ENCODE data around the gene STYXL2. TPM values are rescaled to one million over a fixed set of nuclear protein-coding genes. Genes with fewer than 3 reads are reported as not detected.

Gene STYXL2
- total and polyA plus RNA-seq, 2 of the 4 experiments (the other 2 are of a cell fraction), result not detected

DNA sequence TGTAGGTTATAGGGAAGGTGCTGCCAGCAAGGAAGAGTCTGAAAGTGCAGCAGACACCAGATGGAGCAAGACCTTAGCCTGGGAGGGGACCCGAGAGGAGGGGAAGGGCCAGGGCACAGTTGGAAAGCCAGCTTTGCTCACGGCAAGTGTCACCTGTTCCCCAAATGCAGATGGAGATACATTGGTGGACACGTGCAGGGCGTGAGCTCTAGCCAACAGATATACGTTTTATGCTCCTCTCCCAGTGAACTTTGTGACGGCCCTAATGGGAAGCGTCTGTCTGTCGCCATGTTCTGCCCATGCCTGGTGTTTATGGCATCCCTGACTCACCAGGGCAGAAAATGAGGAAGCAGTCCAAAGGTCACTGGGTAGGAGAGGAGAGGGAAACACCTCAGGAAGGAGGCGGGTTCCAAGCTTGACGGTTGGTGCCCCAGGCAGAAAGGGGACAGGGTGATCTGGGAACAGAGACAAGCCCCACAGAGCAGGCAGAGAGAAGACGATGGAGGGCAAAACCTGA, 11.3 kb upstream of the STYXL2 start:
- H2AK5ac ChIP-seq (ENCODE audit: low read depth, low read length), result no peak overlapping the region
- H3K14ac ChIP-seq (replicated peaks; ENCODE audit: low read depth, low read length), result no peak overlapping the region
- H3K4me2 ChIP-seq (ENCODE audit: low read depth, low read length), result no peak overlapping the region
- intact Hi-C loops (cut with micrococcal nuclease), result no loop called here
- no peaks in the 10 kb centered on the region for H3K79me1 ChIP-seq (ENCODE audit: low read depth in 1 of 2, low read length in 2 of 2)
- no peaks in the 10 kb centered on the region for H3K4me1 ChIP-seq (ENCODE audit: control insufficient read depth, insufficient read depth, low read length)
- H3K36me3 ChIP-seq (ENCODE audit: control insufficient read depth, insufficient read depth, low read length), result no peaks in the 10 kb centered on the region
- no peaks in the 10 kb centered on the region for H3K9me1 ChIP-seq (ENCODE audit: insufficient read depth, low read length)
- ChIA-PET CTCF (no interaction called here), POLR2A (ENCODE audit: unreplicated experiment) (no interaction called here)
- ATAC-seq (ENCODE audit: low read depth), result no peak
- no peak overlapping the region for H3K4me3 ChIP-seq (ENCODE audit: insufficient read depth, low read depth, low read length)
- no peak overlapping the region for H4K8ac ChIP-seq (ENCODE audit: low read depth in 2 of 2, low read length in 2 of 2)
- no peak overlapping the region for H4K91ac ChIP-seq (ENCODE audit: insufficient read depth, low read depth, low read length)
- H3K9me3 ChIP-seq (ENCODE audit: control insufficient read depth, insufficient read depth, low read length), result no peaks in the 10 kb centered on the region
- H4K5ac ChIP-seq (ENCODE audit: low read depth, low read length), result no peak overlapping the region
- no peak overlapping the region for H3K23ac ChIP-seq (ENCODE audit: low read depth, low read length)
- H3K4ac ChIP-seq (ENCODE audit: low read depth, low read length), result no peak overlapping the region
- BruUV-seq (replicated peaks), result no TSS peak
- no peak overlapping the region for H2AFZ ChIP-seq (replicated peaks; ENCODE audit: low read length, poor library complexity)
- H2BK15ac ChIP-seq (ENCODE audit: low read depth, low read length), result no peak overlapping the region
- H2AK9ac ChIP-seq (replicated peaks; ENCODE audit: low read depth, low read length, poor library complexity), result no peak overlapping the region
- no peak overlapping the region for H3K9ac ChIP-seq (ENCODE audit: low read depth, low read length)
- dilution Hi-C loops (cut with HindIII; ENCODE audit: low sequenced_read_pairs, unreplicated experiment), result no loop called here
- no peak overlapping the region for H3K56ac ChIP-seq (ENCODE audit: extremely low read depth, insufficient read depth, low read length)
- DNase-seq, result no peak
- H3K27me3 ChIP-seq (ENCODE audit: control insufficient read depth, insufficient read depth, low read length), result peaks cover 8% of the 10 kb centered on the region
- H2BK20ac ChIP-seq (ENCODE audit: low read depth, low read length), result no peak overlapping the region
- in situ Hi-C loops (cut with MboI; ENCODE audit: low sequenced_read_pairs), result no loop called here
- H4K20me1 ChIP-seq (ENCODE audit: insufficient read depth, low read length), result no peaks in the 10 kb centered on the region
- no peak overlapping the region for H2BK5ac ChIP-seq (ENCODE audit: low read depth, low read length, poor library complexity, severe bottlenecking)
- no peak overlapping the region for H2BK120ac ChIP-seq (ENCODE audit: low read depth, low read length)
- H3K18ac ChIP-seq (ENCODE audit: low read depth, low read length), result no peak overlapping the region
- H3K27ac ChIP-seq (ENCODE audit: insufficient read depth, low read length), result no peak overlapping the region
- 56% methylated on average over 6 of the region's 11 CpGs; no CpG with 5 or more reads in 1 of the 2 experiments for WGBS, 2 experiments (ENCODE audit: extremely low coverage in 2 of 2, insufficient read length in 1 of 2)
- TF ChIP-seq RFX5 (IDR thresholded peaks at IDR 0.05; ENCODE audit: low read depth, low read length) (no peak), MXI1 (IDR thresholded peaks at IDR 0.05; ENCODE audit: borderline replicate concordance, low read depth, low read length) (no peak), MAFK (IDR thresholded peaks at IDR 0.05; ENCODE audit: low read depth, low read length) (no peak), CHD1 (IDR thresholded peaks at IDR 0.05; ENCODE audit: low read depth, low read length) (no peak), CEBPB (IDR thresholded peaks at IDR 0.05; ENCODE audit: low read depth, low read length) (no peak), NFE2L2 (IDR thresholded peaks at IDR 0.05; ENCODE audit: low read depth, low read length) (no peak), BHLHE40 (IDR thresholded peaks at IDR 0.05; ENCODE audit: low read depth, low read length) (no peak), SMC3 (IDR thresholded peaks at IDR 0.05; ENCODE audit: low read depth, low read length) (no peak)
- TF ChIP-seq, protein P1, sequence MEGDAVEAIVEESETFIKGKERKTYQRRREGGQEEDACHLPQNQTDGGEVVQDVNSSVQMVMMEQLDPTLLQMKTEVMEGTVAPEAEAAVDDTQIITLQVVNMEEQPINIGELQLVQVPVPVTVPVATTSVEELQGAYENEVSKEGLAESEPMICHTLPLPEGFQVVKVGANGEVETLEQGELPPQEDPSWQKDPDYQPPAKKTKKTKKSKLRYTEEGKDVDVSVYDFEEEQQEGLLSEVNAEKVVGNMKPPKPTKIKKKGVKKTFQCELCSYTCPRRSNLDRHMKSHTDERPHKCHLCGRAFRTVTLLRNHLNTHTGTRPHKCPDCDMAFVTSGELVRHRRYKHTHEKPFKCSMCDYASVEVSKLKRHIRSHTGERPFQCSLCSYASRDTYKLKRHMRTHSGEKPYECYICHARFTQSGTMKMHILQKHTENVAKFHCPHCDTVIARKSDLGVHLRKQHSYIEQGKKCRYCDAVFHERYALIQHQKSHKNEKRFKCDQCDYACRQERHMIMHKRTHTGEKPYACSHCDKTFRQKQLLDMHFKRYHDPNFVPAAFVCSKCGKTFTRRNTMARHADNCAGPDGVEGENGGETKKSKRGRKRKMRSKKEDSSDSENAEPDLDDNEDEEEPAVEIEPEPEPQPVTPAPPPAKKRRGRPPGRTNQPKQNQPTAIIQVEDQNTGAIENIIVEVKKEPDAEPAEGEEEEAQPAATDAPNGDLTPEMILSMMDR (conservative IDR thresholded peaks at IDR 0.05; ENCODE audit: low read depth, low read length), result no peak
- TF ChIP-seq, protein P2, sequence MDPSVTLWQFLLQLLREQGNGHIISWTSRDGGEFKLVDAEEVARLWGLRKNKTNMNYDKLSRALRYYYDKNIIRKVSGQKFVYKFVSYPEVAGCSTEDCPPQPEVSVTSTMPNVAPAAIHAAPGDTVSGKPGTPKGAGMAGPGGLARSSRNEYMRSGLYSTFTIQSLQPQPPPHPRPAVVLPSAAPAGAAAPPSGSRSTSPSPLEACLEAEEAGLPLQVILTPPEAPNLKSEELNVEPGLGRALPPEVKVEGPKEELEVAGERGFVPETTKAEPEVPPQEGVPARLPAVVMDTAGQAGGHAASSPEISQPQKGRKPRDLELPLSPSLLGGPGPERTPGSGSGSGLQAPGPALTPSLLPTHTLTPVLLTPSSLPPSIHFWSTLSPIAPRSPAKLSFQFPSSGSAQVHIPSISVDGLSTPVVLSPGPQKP (IDR thresholded peaks at IDR 0.05; ENCODE audit: borderline replicate concordance, low read depth, low read length), result no peak

All from IMR-90 (cell line).